Endothelial cell of umbilical vein (primary cell): ENCODE results near the gene C16orf74. TPM values are rescaled to one million over a fixed set of nuclear protein-coding genes. Genes with fewer than 3 reads are reported as not detected.

Source experiments
- BruUV-seq: library from RNA; stranded (reverse); fragments of 400-500 nt; replicated peaks from 2 replicates; lab custom pipeline; 2021; lab: Mats Ljungman, UMichigan
- CTCF ChIA-PET: fragments of 300-600, 350-600 bp; sonication (Branson Sonifier 250); formaldehyde crosslinking; loops from one replicate; lab custom pipeline; 2021; ENCODE audit warnings: antibody characterized with exemption, inconsistent platforms; lab: Charles Lee
- POLR2A ChIA-PET: fragments of 300-600, 350-600 bp; sonication (Branson Sonifier 250); formaldehyde crosslinking; loops from one replicate; lab custom pipeline; 2021; ENCODE audit warnings: antibody characterized with exemption, inconsistent platforms; lab: Charles Lee
- DNase-seq: peaks from one replicate; pipeline ENCODE4 v3.0.0-alpha.2; 2011; ENCODE audit warnings: low read depth, low spot score
- FAIRE-seq: peaks from 2 replicates; lab custom pipeline; 2011; peaks lifted over from hg19 to GRCh38; lab: Jason Lieb, UNC
- H2AFZ ChIP-seq: 2 replicates; pipeline ENCODE4 v1.6.0; 2012; ENCODE audit warnings: low read depth, low read length, control low read depth, inconsistent platforms
- H3K27ac ChIP-seq: 2 replicates; pipeline ENCODE4 v1.5.1; 2011; ENCODE audit warnings: low read depth, mild to moderate bottlenecking, control low read depth, low read length, moderate library complexity; ENCODE audit not compliant: insufficient read depth
- H3K27me3 ChIP-seq, 2 experiments: 2 replicates each; pipeline versions ENCODE4 v1.6.0 to v1.6.1; 2011; ENCODE audit warnings: low read length in 2 of 2, mixed read lengths in 1 of 2; ENCODE audit not compliant: control insufficient read depth in 2 of 2, insufficient read depth in 2 of 2
- H3K36me3 ChIP-seq, 2 experiments: 2 replicates in 1 of 2; 3 replicates in 1 of 2; pipeline ENCODE4 v1.5.1; 2011; ENCODE audit warnings: low read length in 2 of 2, mild to moderate bottlenecking in 1 of 2, moderate library complexity in 1 of 2; ENCODE audit not compliant: control insufficient read depth in 2 of 2, insufficient read depth in 2 of 2; ENCODE audit errors: extremely low read depth in 1 of 2
- H3K4me1 ChIP-seq: 3 replicates; pipeline ENCODE4 v1.5.1; 2011; ENCODE audit warnings: mild to moderate bottlenecking, low read length; ENCODE audit not compliant: control insufficient read depth, insufficient read depth; ENCODE audit errors: extremely low read depth
- H3K4me2 ChIP-seq: 2 replicates; pipeline ENCODE4 v1.6.1; 2011; ENCODE audit warnings: low read length, control low read depth, mixed read lengths; ENCODE audit not compliant: insufficient read depth
- H3K4me3 ChIP-seq, 3 experiments: fragments of 200-600 bp in 1 of 3; sonication (generic), shearing (Covaris generic) in 1 of 3; replicated peaks in 1 of 3; 2 replicates each; pipeline ENCODE4 v1.5.1; 2011 to 2016; ENCODE audit warnings: control low read depth in 3 of 3, low read length in 3 of 3, mild to moderate bottlenecking in 2 of 3, inconsistent platforms in 1 of 3, low read depth in 1 of 3, moderate library complexity in 1 of 3; ENCODE audit not compliant: insufficient read depth in 1 of 3
- H3K79me2 ChIP-seq: 2 replicates; pipeline ENCODE4 v1.6.0; 2012; ENCODE audit warnings: low read length, inconsistent platforms; ENCODE audit not compliant: control insufficient read depth, insufficient read depth
- H3K9ac ChIP-seq: replicated peaks from 2 replicates; pipeline ENCODE3; 2011; ENCODE audit warnings: low read length, control low read depth; ENCODE audit not compliant: insufficient read depth; ENCODE audit errors: extremely low read depth
- H3K9me1 ChIP-seq: replicated peaks from 3 replicates; pipeline ENCODE4 v1.6.0; 2011; ENCODE audit warnings: mild to moderate bottlenecking, low read length; ENCODE audit not compliant: control insufficient read depth, insufficient read depth; ENCODE audit errors: extremely low read depth
- H3K9me3 ChIP-seq: replicated peaks from 2 replicates; pipeline ENCODE4 v1.5.1; 2012; ENCODE audit warnings: low read length, inconsistent platforms; ENCODE audit not compliant: control insufficient read depth, insufficient read depth
- H4K20me1 ChIP-seq: replicated peaks from 2 replicates; pipeline ENCODE3; 2011; ENCODE audit warnings: mild to moderate bottlenecking, low read length; ENCODE audit not compliant: control insufficient read depth, insufficient read depth; ENCODE audit errors: extremely low read depth
- CTCF ChIP-seq, 2 donors: IDR thresholded peaks; 1 replicate in 1 of 2; 2 replicates in 1 of 2; pipeline ENCODE4 v1.5.1; 2011; ENCODE audit warnings: low read length in 2 of 2, mild to moderate bottlenecking in 2 of 2, moderate library complexity in 2 of 2, control low read depth in 1 of 2, inconsistent platforms in 1 of 2, low read depth in 1 of 2; ENCODE audit not compliant: insufficient read depth in 1 of 2; ENCODE audit errors: extremely low read depth in 1 of 2
- EZH2 ChIP-seq: IDR thresholded peaks from 2 replicates; pipeline ENCODE4 v1.6.1; 2012; ENCODE audit warnings: borderline replicate concordance, low read depth, mild to moderate bottlenecking, moderate library complexity, low read length, inconsistent platforms; ENCODE audit not compliant: severe bottlenecking
- FOS ChIP-seq: IDR thresholded peaks from 2 replicates; pipeline ENCODE4 v1.6.1; 2011; ENCODE audit warnings: mild to moderate bottlenecking, low read length, moderate library complexity, borderline replicate concordance; ENCODE audit not compliant: insufficient read depth
- GATA2 ChIP-seq: IDR thresholded peaks from 2 replicates; pipeline ENCODE4 v1.7.0; 2011; ENCODE audit warnings: low read depth, mild to moderate bottlenecking, moderate library complexity, mixed read lengths, low read length; ENCODE audit not compliant: insufficient read length, insufficient read depth
- JUN ChIP-seq: IDR thresholded peaks from 2 replicates; pipeline ENCODE4 v1.6.1; 2011; ENCODE audit warnings: borderline replicate concordance, low read depth; ENCODE audit not compliant: insufficient read length, insufficient read depth
- MYC ChIP-seq: IDR thresholded peaks from one replicate; pipeline ENCODE4 v1.6.1; 2011; ENCODE audit warnings: mild to moderate bottlenecking, low read depth, low read length
- POLR2A ChIP-seq: IDR thresholded peaks from 2 replicates; pipeline ENCODE4 v1.6.1; 2012; ENCODE audit warnings: low read depth, mild to moderate bottlenecking, control low read depth, low read length
- POLR2AphosphoS5 ChIP-seq: IDR thresholded peaks from 2 replicates; pipeline ENCODE4 v1.6.1; 2012; ENCODE audit warnings: low read depth, mild to moderate bottlenecking, control low read depth, low read length, moderate library complexity; ENCODE audit not compliant: insufficient read depth
- dilution Hi-C: fragments of 300-500 bp; cut with MboI; formaldehyde crosslinking; loops from one replicate; pipeline ENCODE4 v1.15.0; 2019; ENCODE audit warnings: low sequenced_read_pairs; ENCODE audit not compliant: extremely low pct_ligation_motif_present
- intact Hi-C: fragments of 100-400 bp; cut with micrococcal nuclease; formaldehyde crosslinking; loops from one replicate; pipeline ENCODE4 v1.10.0; 2022
- polyA plus RNA-seq, 4 experiments: library from polyadenylated mRNA; depleted of rRNA in 3 of 4; stranded (reverse) in 3 of 4; unstranded in 1 of 4; fragments of >200 nt; gene quantifications; 2 replicates each; pipeline versions ENCODE4 v1.2.1 to v1.2.3, GENCODE V29; 2011 to 2012; ENCODE audit warnings: missing spikeins in 1 of 4
- total RNA-seq: library from RNA; stranded (reverse); gene quantifications from 2 replicates; pipeline ENCODE4 v1.2.3, GENCODE V29; 2021
- TF ChIP-seq, protein P1 (sequence below): IDR thresholded peaks from 2 replicates; pipeline ENCODE4 v1.6.1; 2011; ENCODE audit not compliant: insufficient read depth, insufficient read length

Gene C16orf74
- total and polyA plus RNA-seq, 2 donors (not counting 3 experiments of a cell fraction or from before 2014, with no cell fraction given), result 12.1 to 38.7 TPM

DNA sequence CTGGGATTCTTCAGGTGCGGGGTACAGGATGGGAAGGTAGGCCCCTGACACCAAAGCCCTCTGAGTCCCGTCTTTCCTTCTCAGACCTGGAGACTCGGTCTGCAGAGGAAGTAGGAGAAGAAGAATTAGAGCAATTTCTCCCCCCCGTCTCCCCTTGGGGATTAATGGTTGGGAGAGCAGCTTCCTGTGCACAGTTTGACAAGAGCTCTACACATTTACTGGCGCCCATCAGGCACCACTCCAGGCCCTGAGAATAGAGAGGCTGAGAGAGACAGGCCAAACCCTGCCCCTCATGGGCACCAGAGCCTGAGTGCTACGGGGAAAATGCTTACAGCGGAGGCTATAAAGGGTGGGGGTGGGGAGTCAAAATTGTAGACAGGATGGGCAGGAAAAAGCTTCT is 3.5 kb upstream of the C16orf74 start:
- peaks cover 24% of the 10 kb centered on the region for H3K4me1 ChIP-seq
- no peak for DNase-seq
- H2AFZ ChIP-seq, result no peak overlapping the region
- no peak overlapping the region for H3K4me2 ChIP-seq
- no peak overlapping the region for H3K9ac ChIP-seq
- POLR2A ChIA-PET, result no interaction called here
- H3K9me1 ChIP-seq, result no peaks in the 10 kb centered on the region
- CTCF ChIA-PET, result interaction anchor here (0.8 kb wide), 1 partner anchor 25 kb away, joined by 3 read pairs; no protein-coding TSS in a partner anchor
- H3K79me2 ChIP-seq, result peaks cover 9% of the 10 kb centered on the region
- intact Hi-C loops (no loop called here), dilution Hi-C loops (no loop called here)
- no peaks in the 10 kb centered on the region for H3K9me3 ChIP-seq
- BruUV-seq, result no TSS peak
- H4K20me1 ChIP-seq, result no peaks in the 10 kb centered on the region
- no peak overlapping the region for H3K27ac ChIP-seq
- no peaks in the 10 kb centered on the region for H3K27me3 ChIP-seq
- no peak overlapping the region for H3K4me3 ChIP-seq
- FAIRE-seq, result no peak
- H3K36me3 ChIP-seq, result no peaks in the 10 kb centered on the region
- TF ChIP-seq MYC (no peak), JUN (no peak), POLR2A (no peak), EZH2 (no peak), CTCF (IDR thresholded peaks at IDR 0.05; ENCODE audit: extremely low read depth in 1 of 2, insufficient read depth in 1 of 2, low read depth in 1 of 2, low read length in 2 of 2) (no peak), FOS (no peak), GATA2 (no peak), POLR2AphosphoS5 (no peak)
- TF ChIP-seq, protein P1, sequence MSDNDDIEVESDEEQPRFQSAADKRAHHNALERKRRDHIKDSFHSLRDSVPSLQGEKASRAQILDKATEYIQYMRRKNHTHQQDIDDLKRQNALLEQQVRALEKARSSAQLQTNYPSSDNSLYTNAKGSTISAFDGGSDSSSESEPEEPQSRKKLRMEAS, result no peak
